DOHH2 (cell line): Measurements from ENCODE around the gene AMPD3.

ENCODE experiments used
- H3F3A ChIP-seq: fragments of 200-600 bp; sonication (generic), shearing (Covaris generic); 2 replicates; pipeline ENCODE4 v1.6.0; 2016; ENCODE audit warnings: antibody characterized with exemption, mild to moderate bottlenecking; ENCODE audit not compliant: control insufficient read depth, insufficient read depth
- H3K27ac ChIP-seq: fragments of 200-600 bp; sonication (generic); 2 replicates; pipeline ENCODE4 v1.5.1; 2014; ENCODE audit warnings: low read depth, mild to moderate bottlenecking, low read length, moderate library complexity
- H3K27me3 ChIP-seq: fragments of 200-600 bp; sonication (generic); 2 replicates; pipeline ENCODE4 v1.6.1; 2014; ENCODE audit warnings: mild to moderate bottlenecking, low read length, mixed read lengths; ENCODE audit not compliant: control insufficient read depth
- H3K36me3 ChIP-seq: fragments of 200-600 bp; sonication (generic); 2 replicates; pipeline ENCODE4 v1.6.1; 2014; ENCODE audit warnings: mild to moderate bottlenecking, low read length, moderate library complexity, mixed read lengths; ENCODE audit not compliant: control insufficient read depth
- H3K4me1 ChIP-seq: fragments of 200-600 bp; sonication (generic); 2 replicates; pipeline ENCODE4 v1.6.1; 2014; ENCODE audit warnings: mild to moderate bottlenecking, low read length, mixed read lengths; ENCODE audit not compliant: control insufficient read depth
- H3K4me2 ChIP-seq: fragments of 200-600 bp; sonication (generic); 2 replicates; pipeline ENCODE4 v1.6.0; 2014; ENCODE audit warnings: mild to moderate bottlenecking, low read length, moderate library complexity
- H3K4me3 ChIP-seq: fragments of 200-600 bp; sonication (generic); 2 replicates; pipeline ENCODE4 v1.5.1; 2014; ENCODE audit warnings: mild to moderate bottlenecking, low read length, mixed read lengths
- H3K79me2 ChIP-seq: fragments of 200-600 bp; sonication (generic); 2 replicates; pipeline ENCODE4 v1.6.1; 2014; ENCODE audit warnings: mild to moderate bottlenecking, low read length, mixed read lengths; ENCODE audit not compliant: control insufficient read depth
- H3K9me2 ChIP-seq: fragments of 200-600 bp; sonication (generic); replicated peaks from 2 replicates; pipeline ENCODE4 v1.6.1; 2014; ENCODE audit warnings: mild to moderate bottlenecking, low read length, mixed read lengths; ENCODE audit not compliant: control insufficient read depth
- H3K9me3 ChIP-seq: fragments of 200-600 bp; sonication (generic); 2 replicates; pipeline ENCODE4 v1.6.1; 2014; ENCODE audit warnings: antibody characterized with exemption, low read length, mixed read lengths; ENCODE audit not compliant: control insufficient read depth, insufficient read depth
- H4K20me1 ChIP-seq: fragments of 200-600 bp; sonication (generic); 2 replicates; pipeline ENCODE4 v1.6.0; 2014; ENCODE audit warnings: low read depth, mild to moderate bottlenecking, antibody characterized with exemption, low read length, moderate library complexity; ENCODE audit not compliant: control insufficient read depth, insufficient read depth
- CTCF ChIP-seq: fragments of 200-600 bp; sonication (generic); IDR thresholded peaks from one replicate; pipeline ENCODE4 v1.5.1; 2014; ENCODE audit warnings: antibody characterized with exemption, mild to moderate bottlenecking, low read depth, low read length; ENCODE audit not compliant: poor library complexity, severe bottlenecking
- EZH2phosphoT487 ChIP-seq: fragments of 200-600 bp; sonication (generic); IDR thresholded peaks from 2 replicates; pipeline ENCODE4 v1.6.1; 2017; ENCODE audit warnings: borderline replicate concordance, mild to moderate bottlenecking, antibody characterized with exemption, low read length, moderate library complexity, mixed read lengths

Gene AMPD3

GRCh38 chr11:10478066-10478465 lies 23.0 kb downstream of the AMPD3 start:
- Histone ChIP-seq H3K27me3 (no peaks in the 10 kb centered on the region), H3K9me3 (no peaks in the 10 kb centered on the region), H3K4me3 (no peak overlapping the region), H3K27ac (no peak overlapping the region), H3K4me1 (no peaks in the 10 kb centered on the region), H3K4me2 (no peak overlapping the region), H4K20me1 (no peaks in the 10 kb centered on the region), H3K36me3 (peaks cover 7% of the 10 kb centered on the region; the same call in 1 of the 2 replicates), H3F3A (no peaks in the 10 kb centered on the region; the same call in 1 of the 2 replicates), H3K79me2 (no peaks in the 10 kb centered on the region), H3K9me2 (no peaks in the 10 kb centered on the region)
- TF ChIP-seq CTCF = no peak
- no peak for TF ChIP-seq EZH2phosphoT487

- H3K9me2 ChIP-seq = no peaks in the 10 kb centered on the region
- H3K36me3 ChIP-seq = peaks cover 7% of the 10 kb centered on the region; the same call in 1 of the 2 replicates
- no peaks in the 10 kb centered on the region; the same call in 1 of the 2 replicates for H3F3A ChIP-seq
- H3K27ac ChIP-seq = no peak overlapping the region
- H3K4me1 ChIP-seq = no peaks in the 10 kb centered on the region
- no peak overlapping the region for H3K4me2 ChIP-seq
- no peaks in the 10 kb centered on the region for H3K79me2 ChIP-seq
- no peaks in the 10 kb centered on the region for H3K9me3 ChIP-seq
- H4K20me1 ChIP-seq = no peaks in the 10 kb centered on the region
- no peak overlapping the region for H3K4me3 ChIP-seq
- TF ChIP-seq CTCF (no peak), EZH2phosphoT487 (no peak)
- no peaks in the 10 kb centered on the region for H3K27me3 ChIP-seq
Observed at GRCh38 chr11:10478574-10479550, 23.8 kb downstream of the AMPD3 start.

GRCh38 chr11:10480026-10480425 lies 25.0 kb downstream of the AMPD3 start:
- H3K4me2 ChIP-seq = no peak overlapping the region
- H3K27ac ChIP-seq = no peak overlapping the region
- no peak overlapping the region for H3K4me3 ChIP-seq
- H3K36me3 ChIP-seq = peaks cover 7% of the 10 kb centered on the region; the same call in 1 of the 2 replicates
- TF ChIP-seq EZH2phosphoT487 = no peak
- no peak for TF ChIP-seq CTCF
- H3K79me2 ChIP-seq = no peaks in the 10 kb centered on the region
- H3K27me3 ChIP-seq = no peaks in the 10 kb centered on the region
- H3K9me2 ChIP-seq = no peaks in the 10 kb centered on the region
- no peaks in the 10 kb centered on the region; the same call in 1 of the 2 replicates for H3F3A ChIP-seq
- H4K20me1 ChIP-seq = no peaks in the 10 kb centered on the region
- H3K4me1 ChIP-seq = no peaks in the 10 kb centered on the region
- H3K9me3 ChIP-seq = no peaks in the 10 kb centered on the region
